SH-SY5Y (cell line): ENCODE measurements around the gene HMCN1.

ENCODE experiments used
- GATA2 ChIP-seq: IDR thresholded peaks from 2 replicates; pipeline ENCODE4 v1.6.1; 2011; ENCODE audit warnings: mild to moderate bottlenecking, low read depth, low read length
- GATA3 ChIP-seq: IDR thresholded peaks from 2 replicates; pipeline ENCODE4 v1.6.1; 2011; ENCODE audit warnings: low read depth, mild to moderate bottlenecking, low read length, moderate library complexity

DNA sequence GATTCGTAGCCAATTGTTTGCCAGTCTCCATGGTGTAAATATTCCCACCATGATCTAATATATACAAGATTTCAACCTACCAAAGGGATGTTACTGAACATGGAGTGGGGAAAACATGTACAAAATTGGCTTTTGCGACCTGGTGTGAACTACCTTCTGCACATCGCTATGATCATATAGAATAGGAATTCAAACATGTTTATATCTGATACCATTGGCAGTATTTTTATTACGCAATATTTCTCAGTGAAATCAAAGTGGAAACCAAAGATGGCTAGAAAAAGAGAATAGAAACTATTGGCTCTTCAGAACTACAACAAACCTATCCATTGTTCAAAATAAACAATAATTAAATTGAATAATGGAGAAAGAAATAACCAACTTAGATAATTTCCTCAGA is 355.7 kb downstream of the HMCN1 start:
- TF ChIP-seq GATA2 = no peak
- no peak for TF ChIP-seq GATA3
